ENCODE measurements around the gene NR4A1. TPM values are rescaled to one million over a fixed set of nuclear protein-coding genes. Genes with fewer than 3 reads are reported as not detected.

NR4A1 gene
- total and polyA plus RNA-seq, 9 of the 15 experiments (the other 6 are each of a cell fraction or from before 2014, with no cell fraction given) = 0.07 to 4.7 (median 1.9) TPM; not detected in 1

- peak; percentile 92 for TF ChIP-seq REST (IDR thresholded peaks at IDR 0.05; ENCODE audit: borderline replicate concordance)
- no peak for TF ChIP-seq REST (CRISPR knock-in tag; IDR thresholded peaks at IDR 0.05; ENCODE audit: low read depth)
- no peak for TF ChIP-seq ZBTB1 (CRISPR knock-in tag; IDR thresholded peaks at IDR 0.05; ENCODE audit: borderline replicate concordance, low read depth)
- no peak for TF ChIP-seq MBD1 (CRISPR knock-in tag; IDR thresholded peaks at IDR 0.05)
- no peak for TF ChIP-seq ZNF77 (CRISPR knock-in tag; IDR thresholded peaks at IDR 0.05)
- no peak for TF ChIP-seq PCBP2 (IDR thresholded peaks at IDR 0.05; ENCODE audit: low read depth, low read length, poor library complexity, severe bottlenecking)
- no peak for TF ChIP-seq ZFPM2 (CRISPR knock-in tag; IDR thresholded peaks at IDR 0.05)
- TF ChIP-seq SRSF7 (optimal IDR thresholded peaks at IDR 0.05; ENCODE audit: low read depth, low read length) = no peak
- TF ChIP-seq SAFB2 (IDR thresholded peaks at IDR 0.05; ENCODE audit: borderline replicate concordance, low read depth, low read length, severe bottlenecking) = no peak
- no peak for TF ChIP-seq STAT6 (CRISPR knock-in tag; IDR thresholded peaks at IDR 0.05)
- TF ChIP-seq ILF3 (IDR thresholded peaks at IDR 0.05; ENCODE audit: borderline replicate concordance) = no peak
- TF ChIP-seq IFI16 (CRISPR knock-in tag; IDR thresholded peaks at IDR 0.05) = no peak
- no peak for TF ChIP-seq ZBTB12 (CRISPR knock-in tag; IDR thresholded peaks at IDR 0.05)
- TF ChIP-seq STAT5A (IDR thresholded peaks at IDR 0.05; ENCODE audit: borderline replicate concordance, low read length) = no peak
Measured at GRCh38 chr12:52082988-52083637, 31.9 kb downstream of the NR4A1 start (continued).

All from K562 (cell line).